Measurements from ENCODE around the gene PSMD13.
"Not testable (repeated sequence)": the region's sequence is repeated elsewhere in the genome, so short reads cannot be mapped to it uniquely, and the experiment has no call there.

PSMD13 gene

DNA sequence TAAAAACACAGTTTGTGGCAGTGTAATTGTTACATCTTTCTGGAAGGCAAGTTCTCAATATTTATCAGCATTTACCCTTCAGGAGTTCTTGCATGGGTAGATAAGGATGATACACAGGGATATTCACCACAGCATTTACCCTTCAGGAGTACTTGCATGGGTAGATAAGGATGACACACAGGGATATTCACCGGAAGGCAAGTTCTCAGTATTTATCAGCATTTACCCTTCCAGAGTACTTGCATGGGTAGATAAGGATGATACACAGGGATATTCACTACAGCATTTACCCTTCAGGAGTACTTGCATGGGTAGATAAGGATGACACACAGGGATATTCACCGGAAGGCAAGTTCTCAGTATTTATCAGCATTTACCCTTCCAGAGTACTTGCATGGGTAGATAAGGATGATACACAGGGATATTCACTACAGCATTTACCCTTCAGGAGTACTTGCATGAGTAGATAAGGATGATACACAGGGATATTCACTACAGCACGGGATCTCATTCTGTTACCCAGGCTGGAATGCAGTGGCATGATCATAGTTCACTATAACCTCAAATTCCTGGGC is 16.0 kb upstream of the PSMD13 start:
- DNase-seq: not testable (repeated sequence)

DNA sequence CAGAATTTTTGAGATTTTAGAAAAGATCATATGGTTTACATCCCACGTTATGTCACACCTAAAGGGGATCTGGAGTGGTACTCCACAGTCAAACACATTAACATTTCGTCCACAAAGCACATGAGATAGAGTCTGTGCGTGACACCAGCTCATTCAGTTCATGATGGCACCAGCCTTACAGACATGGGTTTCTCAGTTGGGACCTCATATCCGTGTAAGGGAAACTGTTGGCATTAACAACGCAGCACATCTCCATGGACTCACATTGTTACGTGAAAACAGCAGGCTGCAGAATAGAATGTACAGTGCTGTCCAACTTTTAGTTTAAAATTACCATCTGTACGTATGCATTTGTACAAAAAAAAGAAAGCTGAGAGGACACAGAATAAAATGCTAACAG is 15.2 kb upstream of the PSMD13 start:
- DNase-seq: no peak

GRCh38 chr11:221998-222789 is 14.6 kb upstream of the PSMD13 start:
- DNase-seq: no peak

DNA sequence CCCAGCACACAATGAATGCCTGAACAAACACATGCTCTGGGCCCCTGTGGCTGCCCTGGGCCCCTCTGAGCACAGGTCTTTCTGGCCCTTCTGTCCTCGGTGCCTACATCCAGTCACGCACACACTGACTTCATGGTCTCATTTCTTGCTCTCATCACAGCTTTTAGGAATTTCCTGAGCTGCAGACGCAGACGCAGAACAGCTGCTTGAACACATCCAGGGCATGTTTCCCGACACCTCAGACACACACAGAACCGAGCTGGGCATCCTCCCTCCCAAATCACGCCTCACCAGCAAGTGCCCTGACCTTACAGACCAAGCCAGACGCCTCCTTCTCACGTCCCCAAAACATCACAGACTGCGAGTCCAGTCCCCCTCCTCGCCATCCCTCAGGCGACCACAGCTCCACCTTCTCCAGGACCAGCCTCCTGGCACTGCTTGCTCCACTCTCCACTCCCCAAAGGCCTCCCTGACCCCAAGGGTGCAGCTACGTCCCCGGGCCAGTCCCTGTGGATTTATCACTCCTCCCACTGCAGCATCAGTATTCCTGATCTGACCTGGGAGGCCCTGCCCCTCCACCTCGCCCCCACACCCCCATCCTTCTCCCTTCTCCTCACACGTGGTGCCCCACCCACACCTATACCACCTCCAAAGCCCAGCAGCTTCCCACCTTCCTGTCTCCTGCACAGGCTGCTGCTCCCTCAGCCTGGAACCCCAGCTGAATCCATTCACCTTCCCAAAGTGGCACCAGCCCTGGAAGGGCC is 13.6 kb upstream of the PSMD13 start:
- DNase-seq: no peak

- no peak for DNase-seq
Measured at GRCh38 chr11:223884-224283, 12.9 kb upstream of the PSMD13 start.

DNA sequence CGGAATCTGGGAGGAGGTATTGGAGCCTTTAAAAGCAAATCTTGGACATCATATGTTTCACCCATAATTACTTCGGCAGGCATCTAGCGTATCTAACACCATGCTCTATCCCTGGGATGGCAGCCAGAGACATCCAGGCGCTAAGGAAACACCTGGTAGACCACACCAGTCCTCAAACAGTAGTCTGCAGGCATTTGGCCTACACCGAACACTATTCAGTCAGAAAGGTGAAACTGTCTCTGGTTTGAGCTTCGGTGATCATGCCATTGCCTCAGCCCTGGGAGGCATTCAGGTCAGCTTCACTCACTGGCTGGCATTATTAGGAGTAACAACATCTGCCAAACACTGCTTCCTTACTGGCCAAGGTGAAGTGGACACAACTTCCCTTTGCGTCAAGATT is 12.4 kb upstream of the PSMD13 start:
- DNase-seq: no peak

DNA sequence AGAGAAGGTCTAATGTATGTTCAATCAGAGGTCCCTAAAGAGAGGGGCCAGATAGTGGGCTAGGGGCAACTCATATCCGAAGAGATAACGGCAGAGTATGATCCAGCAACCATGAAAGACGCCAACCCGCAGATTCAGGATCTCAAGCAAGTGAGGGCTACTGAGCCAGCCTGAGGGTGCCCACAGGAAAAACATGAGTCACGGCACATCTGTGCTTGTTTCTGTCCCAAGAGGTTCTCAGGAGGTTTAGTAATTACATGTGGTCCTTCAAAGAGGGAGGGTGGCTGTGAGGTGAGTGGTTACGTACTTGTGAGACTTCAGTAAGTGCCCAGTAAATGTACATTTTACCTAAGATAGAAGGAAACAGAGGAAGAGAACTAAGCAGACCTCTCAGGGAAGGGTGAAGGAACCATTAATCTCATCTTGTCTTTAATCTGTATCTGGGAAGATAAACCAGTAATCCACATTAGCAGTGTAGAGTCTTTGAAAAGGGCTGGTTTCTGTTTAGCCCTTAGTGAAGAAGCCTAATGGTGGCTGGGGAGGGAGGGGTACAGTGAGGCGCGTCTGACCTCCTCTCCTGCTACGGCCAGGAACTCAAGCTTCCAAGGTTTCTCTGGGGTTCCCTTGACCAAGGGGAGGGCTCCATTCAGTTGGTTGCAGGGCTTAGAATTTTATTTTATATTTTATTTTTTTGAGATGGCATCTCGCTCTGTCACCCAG is 10.9 kb upstream of the PSMD13 start:
- DNase-seq: no peak

DNA sequence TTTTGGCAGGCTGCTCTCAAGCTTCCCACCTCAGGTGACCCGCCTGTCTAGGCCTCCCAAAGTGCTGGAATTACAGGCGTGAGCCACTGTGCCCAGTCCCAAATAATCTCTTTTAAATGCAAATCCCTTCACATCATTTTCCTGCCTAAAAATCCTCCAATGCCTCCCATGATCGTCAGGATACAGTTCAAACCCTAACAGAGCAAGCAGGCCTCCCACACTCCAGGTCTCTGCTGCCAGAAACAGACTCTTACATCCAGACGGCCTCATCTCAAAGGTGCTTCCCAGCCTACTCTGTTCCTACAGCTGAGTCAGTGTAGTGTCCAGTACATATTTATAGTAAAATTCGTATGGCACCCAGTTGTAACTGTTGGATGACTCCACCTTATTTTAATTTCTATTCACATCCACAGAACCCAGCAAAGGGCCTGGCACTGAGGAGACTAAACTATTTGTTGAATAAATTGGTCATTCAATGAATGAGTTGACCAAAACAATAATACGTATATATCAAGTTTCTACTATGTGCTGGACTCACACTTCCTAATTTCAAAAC is 8.9 kb upstream of the PSMD13 start:
- DNase-seq: no peak

- DNase-seq: no peak
Measured at GRCh38 chr11:230431-230830, 6.3 kb upstream of the PSMD13 start.

- DNase-seq: no peak
Measured at GRCh38 chr11:232783-233565, 3.8 kb upstream of the PSMD13 start.

GRCh38 chr11:235180-235579 is 1.6 kb upstream of the PSMD13 start:
- DNase-seq: no peak

DNA sequence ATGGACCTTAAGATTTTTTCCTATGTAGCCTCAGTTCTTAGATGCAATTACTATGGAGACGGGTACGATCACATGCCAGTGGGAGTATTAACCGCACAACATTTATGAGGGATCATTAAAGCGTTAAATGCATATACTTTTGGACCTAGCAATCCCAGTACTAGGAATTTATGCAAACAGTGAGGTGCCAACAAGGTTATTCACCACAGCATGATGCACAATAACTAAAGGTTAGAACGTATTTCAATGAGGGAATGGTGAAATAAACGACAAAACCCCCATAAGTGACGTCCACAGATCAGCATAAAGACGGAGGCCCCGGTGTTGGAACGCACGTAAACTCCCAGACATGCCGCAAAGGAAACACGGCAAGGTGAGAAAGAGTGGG is 1.2 kb upstream of the PSMD13 start:
- DNase-seq: peak; percentile 14

- DNase-seq: peak; percentile 83
Measured at GRCh38 chr11:235997-236773, 591 bp upstream of the PSMD13 start, which contains the start of gene SIRT3. SIRT3 (minus strand) TSS chr11:236342; CDS start chr11:236328, 14 bp downstream.

- DNase-seq: not testable (repeated sequence)
Measured at GRCh38 chr11:238346-238745, 1.6 kb downstream of the PSMD13 start.

GRCh38 chr11:240315-240714 is 3.5 kb downstream of the PSMD13 start:
- DNase-seq: no peak

DNA sequence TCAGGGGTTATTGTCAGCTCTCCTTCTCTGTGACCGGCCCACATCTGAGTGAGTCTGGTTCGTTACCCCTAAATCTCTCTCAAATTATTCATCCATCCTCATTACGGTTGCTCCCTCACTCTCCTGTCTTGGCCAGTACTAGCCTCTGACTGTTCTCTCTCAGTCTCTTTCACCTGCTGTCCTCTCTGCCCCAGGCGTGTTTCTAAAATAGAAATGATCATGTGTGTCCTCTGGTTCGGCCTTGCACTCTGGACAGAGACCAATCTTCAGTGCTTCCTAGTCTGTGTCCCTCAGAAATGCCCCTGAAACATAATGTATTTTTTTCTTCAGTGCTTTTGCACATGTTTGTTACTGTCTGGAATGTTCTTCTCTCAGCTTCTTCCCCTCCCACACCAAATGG is 4.9 kb downstream of the PSMD13 start:
- DNase-seq: no peak

GRCh38 chr11:244376-244775 is 7.6 kb downstream of the PSMD13 start:
- DNase-seq: no peak

- DNase-seq: no peak
Measured at GRCh38 chr11:249062-249461, 12.3 kb downstream of the PSMD13 start.

DNA sequence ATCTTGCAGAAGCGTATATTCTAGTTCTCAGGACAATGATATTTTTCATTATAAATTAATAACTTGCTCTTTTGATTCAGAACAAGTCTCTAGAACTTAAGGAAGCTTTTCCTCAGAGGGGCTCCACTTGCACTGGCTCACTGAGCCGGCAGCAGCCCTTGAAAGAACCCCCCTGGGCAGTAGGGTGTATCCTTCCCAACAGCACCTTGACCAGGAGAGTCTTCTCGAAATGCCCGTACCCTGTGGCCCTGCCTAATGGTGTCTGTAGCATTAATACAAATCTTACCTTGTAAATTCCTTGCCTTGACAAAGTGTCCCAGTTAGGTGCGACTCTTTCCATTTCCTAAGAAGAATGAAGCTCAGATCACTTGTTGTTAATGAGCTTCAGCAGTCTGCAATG is 13.5 kb downstream of the PSMD13 start:
- DNase-seq: no peak

DNA sequence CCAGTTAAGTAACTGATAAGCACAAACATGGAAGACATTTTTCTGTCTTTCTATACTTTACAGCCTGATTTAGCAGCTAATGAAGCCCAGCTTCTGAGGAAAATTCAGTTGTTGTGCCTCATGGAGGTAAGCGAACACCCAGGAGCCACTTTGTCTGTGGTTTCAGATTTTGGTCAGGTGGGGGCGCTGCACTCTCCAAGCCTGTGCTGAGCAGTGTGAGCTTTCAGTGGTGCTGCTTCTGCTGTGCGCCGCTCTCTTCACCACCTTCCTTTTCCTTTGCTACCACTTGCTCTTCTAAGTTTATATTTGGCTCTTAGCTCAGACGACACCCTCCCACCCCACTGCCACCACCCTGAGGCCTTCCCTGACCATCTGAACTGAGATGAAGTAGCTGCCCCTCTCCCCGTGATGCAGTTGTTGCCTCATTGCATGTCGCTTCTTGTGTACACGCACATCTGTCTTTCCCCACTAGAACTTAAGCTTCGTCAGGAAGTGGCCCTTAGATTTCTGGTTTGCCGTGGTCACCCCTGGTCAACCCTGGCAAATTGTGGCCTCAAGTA is 14.0 kb downstream of the PSMD13 start:
- peak; percentile 4 for DNase-seq

DNA sequence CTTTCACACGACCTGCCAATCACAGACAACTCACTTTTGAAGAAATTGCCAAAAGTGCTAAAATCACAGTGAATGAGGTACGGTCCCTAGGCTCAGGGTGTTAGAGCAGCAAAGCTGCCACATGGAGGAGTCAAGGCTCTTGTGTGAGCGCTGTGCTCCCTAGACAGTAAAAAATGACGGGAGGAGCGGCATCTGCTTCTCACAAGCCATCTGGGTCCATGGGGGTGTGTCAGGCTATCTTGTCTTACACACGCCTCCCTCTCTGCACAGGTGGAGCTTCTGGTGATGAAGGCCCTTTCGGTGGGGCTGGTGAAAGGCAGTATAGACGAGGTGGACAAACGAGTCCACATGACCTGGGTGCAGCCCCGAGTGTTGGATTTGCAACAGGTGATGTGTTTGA is 14.8 kb downstream of the PSMD13 start:
- DNase-seq: no peak

All from NCI-H1436 (cell line).